Measurements from ENCODE around the gene SUSD3. TPM values are rescaled to one million over a fixed set of nuclear protein-coding genes. Genes with fewer than 3 reads are reported as not detected.
"Not testable (repeated sequence)": the region's sequence is repeated elsewhere in the genome, so short reads cannot be mapped to it uniquely, and the experiment has no call there.

The SUSD3 gene
- total and polyA plus RNA-seq, 9 donors, result 1.7 to 3.9 (median 2.6) TPM

DNA sequence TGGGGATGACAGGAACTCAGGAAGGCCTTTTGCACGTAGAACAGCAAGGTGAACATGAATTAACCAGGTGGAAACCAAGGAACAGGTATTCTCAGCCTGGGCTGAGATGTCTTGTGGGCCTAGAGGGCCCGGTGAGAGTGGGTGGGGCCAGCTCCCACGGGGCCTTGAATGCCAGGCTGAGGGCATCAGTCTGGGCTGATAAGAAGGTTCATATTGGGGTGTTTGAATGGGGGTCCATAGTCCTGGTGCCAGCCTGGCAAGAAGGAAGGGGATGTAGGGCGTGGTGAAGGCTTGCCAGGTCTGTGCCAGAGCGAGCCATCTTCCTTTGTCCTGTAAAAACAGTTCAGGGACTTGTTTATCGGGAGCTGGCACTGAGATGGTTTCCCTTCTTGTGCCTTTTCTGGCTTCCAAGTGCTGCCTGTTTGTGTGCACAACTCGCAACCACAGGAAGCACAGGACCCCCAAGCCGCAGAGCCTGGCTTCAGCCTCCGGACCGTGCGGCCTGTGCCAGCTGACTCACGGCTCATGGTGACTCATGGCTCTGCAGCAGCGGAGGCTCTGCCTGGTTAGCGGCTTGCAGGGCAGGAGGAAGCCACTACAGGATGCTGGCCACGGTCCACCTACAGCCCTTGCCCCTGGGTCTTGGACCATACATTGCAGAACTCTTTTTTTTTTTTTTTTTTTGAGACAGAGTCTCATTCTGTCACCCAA is 39.9 kb downstream of the SUSD3 start:
- peak; percentile 80 for DNase-seq
- Histone ChIP-seq H3K9me3 (replicated peaks; ENCODE audit: control insufficient read depth, low read depth, low read length) (peaks cover 5% of the 10 kb centered on the region), H3K27me3 (ENCODE audit: control insufficient read depth, insufficient read depth, low read length) (no peaks in the 10 kb centered on the region), H3K27ac (ENCODE audit: low read length) (peak overlapping the region; percentile 8), H3K36me3 (ENCODE audit: control insufficient read depth, insufficient read depth, low read length) (peaks cover 3% of the 10 kb centered on the region), H3K4me1 (ENCODE audit: control insufficient read depth, insufficient read depth, low read length) (peaks cover 46% of the 10 kb centered on the region), H3K4me3 (ENCODE audit: low read length) (no peak overlapping the region)
- WGBS (ENCODE audit: insufficient coverage), result 56% methylated on average over 12 of the region's 15 CpGs

DNA sequence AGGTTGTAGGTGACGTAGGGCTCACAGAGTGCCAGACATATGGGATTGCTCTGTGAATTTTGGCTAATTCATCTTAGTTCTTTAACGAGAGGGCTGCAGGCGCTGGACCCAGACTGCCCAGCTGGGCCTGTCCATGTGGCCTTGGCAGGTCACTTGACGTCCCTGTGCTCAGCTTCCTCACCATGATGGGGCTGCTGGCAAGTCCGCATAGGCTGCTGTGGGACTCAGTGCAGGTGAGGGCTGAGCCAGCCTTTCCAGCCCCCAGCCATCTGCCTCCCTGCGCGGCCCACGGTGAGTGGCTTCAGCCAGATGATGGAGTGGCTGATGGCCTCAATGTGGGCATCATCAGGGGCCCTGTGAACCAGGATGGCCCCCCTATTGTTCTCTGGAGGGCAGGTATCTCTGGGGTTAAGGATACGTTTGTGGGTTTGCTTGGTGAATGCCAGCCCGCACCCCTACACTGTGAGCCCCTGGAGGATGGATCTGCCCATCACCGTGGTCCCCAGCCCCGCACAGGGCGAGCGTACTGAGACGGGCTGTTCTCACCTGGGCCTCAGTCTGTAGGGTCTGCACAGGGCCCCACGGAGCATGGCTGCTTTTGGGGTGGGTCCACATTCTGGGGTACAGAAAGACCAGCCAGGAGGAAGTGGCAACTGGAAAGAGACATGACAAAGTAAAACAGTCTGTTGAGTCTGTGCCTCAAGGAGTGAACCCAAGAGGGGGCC is 41.2 kb downstream of the SUSD3 start:
- Histone ChIP-seq H3K27ac (ENCODE audit: low read length) (no peak overlapping the region), H3K4me3 (ENCODE audit: low read length) (no peak overlapping the region), H3K36me3 (ENCODE audit: control insufficient read depth, insufficient read depth, low read length) (peaks cover 3% of the 10 kb centered on the region), H3K9me3 (replicated peaks; ENCODE audit: control insufficient read depth, low read depth, low read length) (peaks cover 10% of the 10 kb centered on the region), H3K27me3 (ENCODE audit: control insufficient read depth, insufficient read depth, low read length) (no peaks in the 10 kb centered on the region), H3K4me1 (ENCODE audit: control insufficient read depth, insufficient read depth, low read length) (peaks cover 33% of the 10 kb centered on the region)
- no peak for DNase-seq
- 87% methylated on average over 13 of the region's 16 CpGs for WGBS (ENCODE audit: insufficient coverage)

- Histone ChIP-seq H3K4me3 (ENCODE audit: low read length) (no peak overlapping the region), H3K9me3 (replicated peaks; ENCODE audit: control insufficient read depth, low read depth, low read length) (peaks cover 10% of the 10 kb centered on the region), H3K27me3 (ENCODE audit: control insufficient read depth, insufficient read depth, low read length) (no peaks in the 10 kb centered on the region), H3K36me3 (ENCODE audit: control insufficient read depth, insufficient read depth, low read length) (peaks cover 3% of the 10 kb centered on the region), H3K4me1 (ENCODE audit: control insufficient read depth, insufficient read depth, low read length) (peaks cover 27% of the 10 kb centered on the region), H3K27ac (ENCODE audit: low read length) (no peak overlapping the region)
- DNase-seq, result no peak
- WGBS (ENCODE audit: insufficient coverage), result no CpG with 5 or more reads among the region's 8 CpGs
These were observed 41.8 kb downstream of the SUSD3 start for GRCh38 chr9:93100276-93100636.

DNA sequence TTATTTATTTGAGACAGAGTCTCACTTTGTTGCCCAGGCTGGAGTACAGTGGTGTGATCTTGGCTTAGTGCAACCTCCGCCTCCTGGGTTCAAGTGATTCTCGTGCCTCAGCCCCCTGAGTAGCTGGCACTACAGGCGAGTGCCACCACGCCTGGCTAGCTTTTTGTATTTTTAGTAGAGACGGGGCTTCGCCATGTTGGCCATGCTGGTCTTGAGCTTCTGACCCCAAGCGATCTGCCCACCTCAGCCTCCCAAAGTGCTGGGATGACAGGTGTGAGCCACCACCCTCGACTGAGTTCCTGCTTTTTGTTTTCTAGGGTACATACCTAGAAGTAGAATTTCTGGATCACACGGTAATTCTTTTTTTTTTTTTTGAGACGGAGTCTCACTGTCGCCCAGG is 42.6 kb downstream of the SUSD3 start:
- not testable (repeated sequence) for H3K9me3 ChIP-seq (replicated peaks; ENCODE audit: control insufficient read depth, low read depth, low read length); H3K36me3 ChIP-seq (ENCODE audit: control insufficient read depth, insufficient read depth, low read length); H3K27ac ChIP-seq (ENCODE audit: low read length); H3K4me3 ChIP-seq (ENCODE audit: low read length); DNase-seq; H3K27me3 ChIP-seq (ENCODE audit: control insufficient read depth, insufficient read depth, low read length)
- 94% methylated on average over 9 of the region's 11 CpGs for WGBS (ENCODE audit: insufficient coverage)
- peaks cover 27% of the 10 kb centered on the region for H3K4me1 ChIP-seq (ENCODE audit: control insufficient read depth, insufficient read depth, low read length)

- DNase-seq, result no peak
- Histone ChIP-seq H3K36me3 (ENCODE audit: control insufficient read depth, insufficient read depth, low read length) (peaks cover 31% of the 10 kb centered on the region), H3K27me3 (ENCODE audit: control insufficient read depth, insufficient read depth, low read length) (no peaks in the 10 kb centered on the region), H3K4me3 (ENCODE audit: low read length) (no peak overlapping the region), H3K27ac (ENCODE audit: low read length) (no peak overlapping the region), H3K4me1 (ENCODE audit: control insufficient read depth, insufficient read depth, low read length) (peaks cover 5% of the 10 kb centered on the region), H3K9me3 (replicated peaks; ENCODE audit: control insufficient read depth, low read depth, low read length) (peaks cover 10% of the 10 kb centered on the region)
- no CpG with 5 or more reads among the region's 1 CpG for WGBS (ENCODE audit: insufficient coverage)
These were observed 47.1 kb downstream of the SUSD3 start for GRCh38 chr9:93105620-93106019.

- Histone ChIP-seq H3K27ac (ENCODE audit: low read length) (no peak overlapping the region), H3K4me3 (ENCODE audit: low read length) (no peak overlapping the region), H3K4me1 (ENCODE audit: control insufficient read depth, insufficient read depth, low read length) (peaks cover 5% of the 10 kb centered on the region), H3K27me3 (ENCODE audit: control insufficient read depth, insufficient read depth, low read length) (no peaks in the 10 kb centered on the region), H3K9me3 (replicated peaks; ENCODE audit: control insufficient read depth, low read depth, low read length) (peaks cover 4% of the 10 kb centered on the region), H3K36me3 (ENCODE audit: control insufficient read depth, insufficient read depth, low read length) (peaks cover 48% of the 10 kb centered on the region)
- DNase-seq, result no peak
- 90% methylated on average over 9 of the region's 14 CpGs for WGBS (ENCODE audit: insufficient coverage)
These were observed 48.8 kb downstream of the SUSD3 start for GRCh38 chr9:93107151-93107824.

DNA sequence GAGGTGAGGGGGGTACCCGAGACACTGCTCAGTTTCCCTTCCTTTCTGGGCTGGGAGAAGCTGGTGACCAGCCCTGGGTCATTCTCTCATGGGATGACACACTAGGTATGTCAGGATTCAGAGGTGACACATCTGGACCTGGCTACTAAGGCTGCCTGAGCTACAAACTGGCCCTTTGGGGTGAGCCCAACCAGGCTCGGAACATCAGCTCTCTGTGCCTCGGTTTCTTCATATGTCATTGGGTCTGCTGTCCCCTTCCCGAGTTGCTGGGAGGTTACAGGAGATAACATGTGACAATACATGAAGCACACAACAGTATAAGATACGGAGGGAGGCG is 49.3 kb downstream of the SUSD3 start:
- WGBS (ENCODE audit: insufficient coverage), result 89% methylated on average over 6 of the region's 6 CpGs
- Histone ChIP-seq H3K27ac (ENCODE audit: low read length) (no peak overlapping the region), H3K4me3 (ENCODE audit: low read length) (no peak overlapping the region), H3K4me1 (ENCODE audit: control insufficient read depth, insufficient read depth, low read length) (peaks cover 5% of the 10 kb centered on the region), H3K9me3 (replicated peaks; ENCODE audit: control insufficient read depth, low read depth, low read length) (peaks cover 4% of the 10 kb centered on the region), H3K36me3 (ENCODE audit: control insufficient read depth, insufficient read depth, low read length) (peaks cover 53% of the 10 kb centered on the region), H3K27me3 (ENCODE audit: control insufficient read depth, insufficient read depth, low read length) (no peaks in the 10 kb centered on the region)
- no peak for DNase-seq

GRCh38 chr9:93108291-93109041 is 50.0 kb downstream of the SUSD3 start:
- no peak overlapping the region for H3K4me3 ChIP-seq (ENCODE audit: low read length)
- H3K36me3 ChIP-seq (ENCODE audit: control insufficient read depth, insufficient read depth, low read length), result peaks cover 60% of the 10 kb centered on the region
- H3K4me1 ChIP-seq (ENCODE audit: control insufficient read depth, insufficient read depth, low read length), result peaks cover 5% of the 10 kb centered on the region
- 83% methylated on average over 7 of the region's 15 CpGs for WGBS (ENCODE audit: insufficient coverage)
- peak; percentile 5 for DNase-seq
- no peak overlapping the region for H3K27ac ChIP-seq (ENCODE audit: low read length)
- no peaks in the 10 kb centered on the region for H3K27me3 ChIP-seq (ENCODE audit: control insufficient read depth, insufficient read depth, low read length)
- peaks cover 3% of the 10 kb centered on the region for H3K9me3 ChIP-seq (replicated peaks; ENCODE audit: control insufficient read depth, low read depth, low read length)

GRCh38 chr9:93110311-93110855 is 51.9 kb downstream of the SUSD3 start:
- Histone ChIP-seq H3K4me1 (ENCODE audit: control insufficient read depth, insufficient read depth, low read length) (peaks cover 7% of the 10 kb centered on the region), H3K9me3 (replicated peaks; ENCODE audit: control insufficient read depth, low read depth, low read length) (no peaks in the 10 kb centered on the region), H3K4me3 (ENCODE audit: low read length) (no peak overlapping the region), H3K27me3 (ENCODE audit: control insufficient read depth, insufficient read depth, low read length) (no peaks in the 10 kb centered on the region), H3K36me3 (ENCODE audit: control insufficient read depth, insufficient read depth, low read length) (peaks cover 65% of the 10 kb centered on the region), H3K27ac (ENCODE audit: low read length) (no peak overlapping the region)
- WGBS (ENCODE audit: insufficient coverage), result 94% methylated on average over 14 of the region's 14 CpGs
- no peak for DNase-seq

- Histone ChIP-seq H3K27ac (ENCODE audit: low read length) (no peak overlapping the region), H3K9me3 (replicated peaks; ENCODE audit: control insufficient read depth, low read depth, low read length) (no peaks in the 10 kb centered on the region), H3K4me1 (ENCODE audit: control insufficient read depth, insufficient read depth, low read length) (peaks cover 7% of the 10 kb centered on the region), H3K36me3 (ENCODE audit: control insufficient read depth, insufficient read depth, low read length) (peaks cover 65% of the 10 kb centered on the region), H3K27me3 (ENCODE audit: control insufficient read depth, insufficient read depth, low read length) (no peaks in the 10 kb centered on the region), H3K4me3 (ENCODE audit: low read length) (no peak overlapping the region)
- 79% methylated on average over 8 of the region's 11 CpGs for WGBS (ENCODE audit: insufficient coverage)
- DNase-seq, result no peak
These were observed 52.5 kb downstream of the SUSD3 start for GRCh38 chr9:93111001-93111370.
